OCI-LY3 (cell line): ENCODE measurements around the gene MRPS2.

Experiments
- EZH2phosphoT487 ChIP-seq: fragments of 200-600 bp; shearing (Covaris generic); IDR thresholded peaks from 2 replicates; pipeline ENCODE4 v1.6.1; 2018; ENCODE audit warnings: antibody characterized with exemption, mixed run types, low read depth
- TF ChIP-seq, protein P1 (sequence below): fragments of 200-600, 300-600 bp; sonication (generic); IDR thresholded peaks from 2 replicates; pipeline ENCODE4 v1.5.1; 2014; ENCODE audit warnings: antibody characterized with exemption, low read length, low read depth

DNA sequence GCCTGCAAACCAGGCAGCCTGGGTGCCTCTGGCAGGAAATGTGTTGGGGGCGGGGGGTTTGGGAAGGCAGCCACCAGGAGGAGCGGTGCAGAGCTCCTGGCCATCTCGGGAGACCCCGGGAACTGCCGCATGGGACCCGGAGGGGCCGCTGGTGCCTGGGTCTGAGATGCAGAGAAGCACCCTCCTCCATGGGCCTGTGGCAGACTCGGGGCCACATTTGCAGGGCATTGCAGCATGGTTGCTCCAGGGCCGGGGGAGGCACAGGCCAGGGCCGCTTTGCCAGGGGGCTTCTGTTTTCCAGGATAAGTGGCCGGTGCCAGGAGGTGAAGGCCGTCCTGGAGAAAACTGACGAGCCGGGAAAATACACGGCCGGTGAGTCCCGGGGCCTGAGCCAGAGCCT, 22.4 kb downstream of the MRPS2 start:
- TF ChIP-seq, protein P1, sequence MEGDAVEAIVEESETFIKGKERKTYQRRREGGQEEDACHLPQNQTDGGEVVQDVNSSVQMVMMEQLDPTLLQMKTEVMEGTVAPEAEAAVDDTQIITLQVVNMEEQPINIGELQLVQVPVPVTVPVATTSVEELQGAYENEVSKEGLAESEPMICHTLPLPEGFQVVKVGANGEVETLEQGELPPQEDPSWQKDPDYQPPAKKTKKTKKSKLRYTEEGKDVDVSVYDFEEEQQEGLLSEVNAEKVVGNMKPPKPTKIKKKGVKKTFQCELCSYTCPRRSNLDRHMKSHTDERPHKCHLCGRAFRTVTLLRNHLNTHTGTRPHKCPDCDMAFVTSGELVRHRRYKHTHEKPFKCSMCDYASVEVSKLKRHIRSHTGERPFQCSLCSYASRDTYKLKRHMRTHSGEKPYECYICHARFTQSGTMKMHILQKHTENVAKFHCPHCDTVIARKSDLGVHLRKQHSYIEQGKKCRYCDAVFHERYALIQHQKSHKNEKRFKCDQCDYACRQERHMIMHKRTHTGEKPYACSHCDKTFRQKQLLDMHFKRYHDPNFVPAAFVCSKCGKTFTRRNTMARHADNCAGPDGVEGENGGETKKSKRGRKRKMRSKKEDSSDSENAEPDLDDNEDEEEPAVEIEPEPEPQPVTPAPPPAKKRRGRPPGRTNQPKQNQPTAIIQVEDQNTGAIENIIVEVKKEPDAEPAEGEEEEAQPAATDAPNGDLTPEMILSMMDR: no peak
- no peak for TF ChIP-seq EZH2phosphoT487
